GM19467 (cell line): Measurements from ENCODE around the gene GAGE12H.
"Not testable (repeated sequence)": the region's sequence is repeated elsewhere in the genome, so short reads cannot be mapped to it uniquely, and the experiment has no call there.

Experiments used
- ATAC-seq: cut with Tn5 transposase; IDR thresholded peaks from one replicate; pipeline ENCODE4 v1.9.1; 2021; ENCODE audit warnings: mild to moderate bottlenecking, moderate library complexity; ENCODE audit not compliant: unreplicated experiment

GAGE12H gene, protein sequence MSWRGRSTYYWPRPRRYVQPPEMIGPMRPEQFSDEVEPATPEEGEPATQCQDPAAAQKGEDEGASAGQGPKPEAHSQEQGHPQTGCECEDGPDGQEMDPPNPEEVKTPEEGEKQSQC

DNA sequence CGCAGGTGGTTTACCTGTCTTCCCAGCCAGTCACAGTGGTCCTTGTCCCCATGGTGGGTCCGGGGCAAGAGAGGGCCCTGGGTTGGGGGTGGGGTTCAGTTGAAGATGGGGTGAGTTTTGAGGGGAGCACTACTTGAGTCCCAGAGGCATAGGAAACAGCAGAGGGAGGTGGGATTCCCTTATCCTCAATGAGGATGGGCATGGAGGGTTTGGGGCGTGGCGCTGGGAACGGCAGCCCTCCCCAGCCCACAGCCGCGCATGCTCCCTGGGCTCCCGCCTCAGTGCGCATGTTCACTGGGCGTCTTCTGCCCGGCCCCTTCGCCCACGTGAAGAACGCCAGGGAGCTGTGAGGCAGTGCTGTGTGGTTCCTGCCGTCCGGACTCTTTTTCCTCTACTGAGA is at the start of gene GAGE12H:
Gene GAGE12H (plus strand): TSS at position 301 of the 400 bp plus-strand sequence. CDS start 1,155 bp downstream, outside the sequence.
- ATAC-seq, result not testable (repeated sequence)

DNA sequence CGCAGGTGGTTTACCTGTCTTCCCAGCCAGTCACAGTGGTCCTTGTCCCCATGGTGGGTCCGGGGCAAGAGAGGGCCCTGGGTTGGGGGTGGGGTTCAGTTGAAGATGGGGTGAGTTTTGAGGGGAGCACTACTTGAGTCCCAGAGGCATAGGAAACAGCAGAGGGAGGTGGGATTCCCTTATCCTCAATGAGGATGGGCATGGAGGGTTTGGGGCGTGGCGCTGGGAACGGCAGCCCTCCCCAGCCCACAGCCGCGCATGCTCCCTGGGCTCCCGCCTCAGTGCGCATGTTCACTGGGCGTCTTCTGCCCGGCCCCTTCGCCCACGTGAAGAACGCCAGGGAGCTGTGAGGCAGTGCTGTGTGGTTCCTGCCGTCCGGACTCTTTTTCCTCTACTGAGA is 47.9 kb upstream of the GAGE12H start, which contains the start of gene GAGE12C:
Gene GAGE12C (plus strand): TSS at position 301 of the 400 bp plus-strand sequence. CDS start 1,155 bp downstream, outside the sequence.
- not testable (repeated sequence) for ATAC-seq

DNA sequence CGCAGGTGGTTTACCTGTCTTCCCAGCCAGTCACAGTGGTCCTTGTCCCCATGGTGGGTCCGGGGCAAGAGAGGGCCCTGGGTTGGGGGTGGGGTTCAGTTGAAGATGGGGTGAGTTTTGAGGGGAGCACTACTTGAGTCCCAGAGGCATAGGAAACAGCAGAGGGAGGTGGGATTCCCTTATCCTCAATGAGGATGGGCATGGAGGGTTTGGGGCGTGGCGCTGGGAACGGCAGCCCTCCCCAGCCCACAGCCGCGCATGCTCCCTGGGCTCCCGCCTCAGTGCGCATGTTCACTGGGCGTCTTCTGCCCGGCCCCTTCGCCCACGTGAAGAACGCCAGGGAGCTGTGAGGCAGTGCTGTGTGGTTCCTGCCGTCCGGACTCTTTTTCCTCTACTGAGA is 38.3 kb upstream of the GAGE12H start, which contains the start of gene GAGE12D:
Gene GAGE12D (plus strand): TSS at position 301 of the 400 bp plus-strand sequence. CDS start 1,155 bp downstream, outside the sequence.
- ATAC-seq, result not testable (repeated sequence)

DNA sequence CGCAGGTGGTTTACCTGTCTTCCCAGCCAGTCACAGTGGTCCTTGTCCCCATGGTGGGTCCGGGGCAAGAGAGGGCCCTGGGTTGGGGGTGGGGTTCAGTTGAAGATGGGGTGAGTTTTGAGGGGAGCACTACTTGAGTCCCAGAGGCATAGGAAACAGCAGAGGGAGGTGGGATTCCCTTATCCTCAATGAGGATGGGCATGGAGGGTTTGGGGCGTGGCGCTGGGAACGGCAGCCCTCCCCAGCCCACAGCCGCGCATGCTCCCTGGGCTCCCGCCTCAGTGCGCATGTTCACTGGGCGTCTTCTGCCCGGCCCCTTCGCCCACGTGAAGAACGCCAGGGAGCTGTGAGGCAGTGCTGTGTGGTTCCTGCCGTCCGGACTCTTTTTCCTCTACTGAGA is 28.8 kb upstream of the GAGE12H start, which contains the start of gene GAGE12E:
Gene GAGE12E (plus strand): TSS at position 301 of the 400 bp plus-strand sequence. CDS start 1,155 bp downstream, outside the sequence.
- not testable (repeated sequence) for ATAC-seq

DNA sequence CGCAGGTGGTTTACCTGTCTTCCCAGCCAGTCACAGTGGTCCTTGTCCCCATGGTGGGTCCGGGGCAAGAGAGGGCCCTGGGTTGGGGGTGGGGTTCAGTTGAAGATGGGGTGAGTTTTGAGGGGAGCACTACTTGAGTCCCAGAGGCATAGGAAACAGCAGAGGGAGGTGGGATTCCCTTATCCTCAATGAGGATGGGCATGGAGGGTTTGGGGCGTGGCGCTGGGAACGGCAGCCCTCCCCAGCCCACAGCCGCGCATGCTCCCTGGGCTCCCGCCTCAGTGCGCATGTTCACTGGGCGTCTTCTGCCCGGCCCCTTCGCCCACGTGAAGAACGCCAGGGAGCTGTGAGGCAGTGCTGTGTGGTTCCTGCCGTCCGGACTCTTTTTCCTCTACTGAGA is 19.2 kb upstream of the GAGE12H start, which contains the start of gene GAGE12F:
Gene GAGE12F (plus strand): TSS at position 301 of the 400 bp plus-strand sequence. CDS start 1,155 bp downstream, outside the sequence.
- ATAC-seq, result not testable (repeated sequence)

DNA sequence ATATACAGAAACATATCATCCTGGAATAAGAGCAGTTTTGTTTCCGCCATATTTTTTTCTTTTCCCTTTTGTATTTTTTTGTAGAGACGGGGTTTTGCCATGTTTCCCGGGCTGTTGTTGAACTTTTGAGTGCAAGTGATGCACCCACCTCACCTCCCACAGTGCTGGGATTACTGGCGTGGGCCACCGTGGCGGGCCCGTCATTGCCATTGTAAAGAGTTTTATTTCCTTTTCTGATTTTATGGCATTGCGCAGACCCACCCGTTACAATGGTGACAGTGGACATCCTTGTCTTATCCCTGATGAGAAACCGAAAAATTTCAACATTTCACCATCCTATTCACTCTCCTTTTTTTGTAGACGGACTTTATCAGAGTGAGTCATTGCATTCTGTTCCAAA is 11.0 kb upstream of the GAGE12H start:
- ATAC-seq, result not testable (repeated sequence)

DNA sequence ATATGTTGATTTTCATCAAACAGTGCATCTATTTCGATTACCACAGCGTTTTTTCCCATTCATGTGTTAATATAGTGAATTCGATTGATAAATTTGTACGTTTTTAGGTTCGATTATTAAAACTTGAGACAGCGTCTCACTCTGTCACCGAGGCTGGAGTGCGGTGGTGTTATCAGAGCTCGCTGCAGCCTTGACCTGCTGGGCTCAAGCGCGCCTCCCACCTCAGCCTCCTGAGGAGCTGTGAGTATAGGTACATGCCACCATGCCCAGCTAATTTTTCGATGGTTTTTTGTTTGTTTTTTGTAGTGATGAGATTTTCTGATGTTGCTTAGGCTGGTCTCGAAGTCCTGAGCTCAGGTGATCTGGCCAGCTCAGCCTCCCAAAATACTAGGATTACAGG is 10.6 kb upstream of the GAGE12H start:
- ATAC-seq, result not testable (repeated sequence)

DNA sequence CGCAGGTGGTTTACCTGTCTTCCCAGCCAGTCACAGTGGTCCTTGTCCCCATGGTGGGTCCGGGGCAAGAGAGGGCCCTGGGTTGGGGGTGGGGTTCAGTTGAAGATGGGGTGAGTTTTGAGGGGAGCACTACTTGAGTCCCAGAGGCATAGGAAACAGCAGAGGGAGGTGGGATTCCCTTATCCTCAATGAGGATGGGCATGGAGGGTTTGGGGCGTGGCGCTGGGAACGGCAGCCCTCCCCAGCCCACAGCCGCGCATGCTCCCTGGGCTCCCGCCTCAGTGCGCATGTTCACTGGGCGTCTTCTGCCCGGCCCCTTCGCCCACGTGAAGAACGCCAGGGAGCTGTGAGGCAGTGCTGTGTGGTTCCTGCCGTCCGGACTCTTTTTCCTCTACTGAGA is 9.6 kb upstream of the GAGE12H start, which contains the start of gene GAGE12G:
Gene GAGE12G (plus strand): TSS at position 301 of the 400 bp plus-strand sequence. CDS start 1,155 bp downstream, outside the sequence.
- ATAC-seq, result not testable (repeated sequence)

DNA sequence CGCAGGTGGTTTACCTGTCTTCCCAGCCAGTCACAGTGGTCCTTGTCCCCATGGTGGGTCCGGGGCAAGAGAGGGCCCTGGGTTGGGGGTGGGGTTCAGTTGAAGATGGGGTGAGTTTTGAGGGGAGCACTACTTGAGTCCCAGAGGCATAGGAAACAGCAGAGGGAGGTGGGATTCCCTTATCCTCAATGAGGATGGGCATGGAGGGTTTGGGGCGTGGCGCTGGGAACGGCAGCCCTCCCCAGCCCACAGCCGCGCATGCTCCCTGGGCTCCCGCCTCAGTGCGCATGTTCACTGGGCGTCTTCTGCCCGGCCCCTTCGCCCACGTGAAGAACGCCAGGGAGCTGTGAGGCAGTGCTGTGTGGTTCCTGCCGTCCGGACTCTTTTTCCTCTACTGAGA is 9.4 kb downstream of the GAGE12H start, which contains the start of gene GAGE2A:
Gene GAGE2A (plus strand): TSS at position 301 of the 400 bp plus-strand sequence. CDS start 1,155 bp downstream, outside the sequence.
- not testable (repeated sequence) for ATAC-seq

DNA sequence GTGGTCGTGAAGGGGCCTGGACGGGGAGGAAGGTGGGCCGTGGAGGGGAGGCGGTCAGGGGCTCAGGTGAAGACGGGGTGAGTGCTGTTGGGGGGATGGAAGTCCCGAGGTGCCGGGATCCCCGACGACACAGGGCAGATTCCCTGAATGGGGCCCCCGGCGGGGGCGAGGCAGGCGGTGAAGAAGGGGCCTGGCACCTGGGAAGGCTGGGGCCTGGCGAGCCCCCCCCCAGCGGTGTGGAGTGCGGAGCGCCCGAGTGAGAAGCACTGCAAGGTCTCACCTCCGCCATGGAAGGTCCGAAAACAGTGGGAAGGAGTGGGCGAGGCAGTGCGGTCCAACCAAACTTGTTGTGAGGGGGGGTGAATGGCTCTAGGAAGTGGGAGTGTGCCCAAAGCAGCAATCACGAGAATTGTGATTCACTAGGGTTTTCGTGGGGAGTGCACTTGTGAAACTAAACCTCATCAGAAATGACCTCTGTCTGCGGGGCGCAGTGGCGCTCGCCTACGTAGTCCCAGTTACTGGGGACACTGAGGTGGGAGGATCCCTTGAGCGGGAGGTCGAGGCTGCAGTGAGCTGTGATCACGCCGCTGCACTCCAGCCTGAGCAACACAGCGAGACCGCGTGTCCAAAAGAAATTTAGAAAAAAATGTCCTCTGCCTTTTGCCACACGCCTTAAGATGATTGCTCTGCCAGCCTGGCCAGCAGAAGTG is 10.2 kb downstream of the GAGE12H start:
- not testable (repeated sequence) for ATAC-seq

DNA sequence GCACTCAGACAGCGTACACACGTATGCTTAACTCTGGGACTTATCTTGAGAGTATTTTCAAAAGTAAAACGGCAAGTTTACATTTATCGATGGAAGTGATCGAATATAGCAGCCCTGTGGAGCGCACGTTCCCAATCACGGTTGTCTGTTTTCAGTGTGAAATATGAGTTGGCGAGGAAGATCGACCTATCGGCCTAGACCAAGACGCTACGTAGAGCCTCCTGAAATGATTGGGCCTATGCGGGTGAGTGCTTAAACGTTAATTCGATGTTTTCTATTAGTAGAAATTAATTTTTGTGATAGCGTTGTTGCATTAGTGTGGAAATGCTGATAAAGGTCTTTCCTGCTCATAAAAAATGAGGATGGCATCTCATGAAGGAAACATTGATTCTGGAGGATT is 10.7 kb downstream of the GAGE12H start:
- not testable (repeated sequence) for ATAC-seq

DNA sequence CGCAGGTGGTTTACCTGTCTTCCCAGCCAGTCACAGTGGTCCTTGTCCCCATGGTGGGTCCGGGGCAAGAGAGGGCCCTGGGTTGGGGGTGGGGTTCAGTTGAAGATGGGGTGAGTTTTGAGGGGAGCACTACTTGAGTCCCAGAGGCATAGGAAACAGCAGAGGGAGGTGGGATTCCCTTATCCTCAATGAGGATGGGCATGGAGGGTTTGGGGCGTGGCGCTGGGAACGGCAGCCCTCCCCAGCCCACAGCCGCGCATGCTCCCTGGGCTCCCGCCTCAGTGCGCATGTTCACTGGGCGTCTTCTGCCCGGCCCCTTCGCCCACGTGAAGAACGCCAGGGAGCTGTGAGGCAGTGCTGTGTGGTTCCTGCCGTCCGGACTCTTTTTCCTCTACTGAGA is 19.0 kb downstream of the GAGE12H start, which contains the start of gene GAGE1:
Gene GAGE1 (plus strand): TSS at position 301 of the 400 bp plus-strand sequence. CDS start 1,155 bp downstream, outside the sequence.
- not testable (repeated sequence) for ATAC-seq

DNA sequence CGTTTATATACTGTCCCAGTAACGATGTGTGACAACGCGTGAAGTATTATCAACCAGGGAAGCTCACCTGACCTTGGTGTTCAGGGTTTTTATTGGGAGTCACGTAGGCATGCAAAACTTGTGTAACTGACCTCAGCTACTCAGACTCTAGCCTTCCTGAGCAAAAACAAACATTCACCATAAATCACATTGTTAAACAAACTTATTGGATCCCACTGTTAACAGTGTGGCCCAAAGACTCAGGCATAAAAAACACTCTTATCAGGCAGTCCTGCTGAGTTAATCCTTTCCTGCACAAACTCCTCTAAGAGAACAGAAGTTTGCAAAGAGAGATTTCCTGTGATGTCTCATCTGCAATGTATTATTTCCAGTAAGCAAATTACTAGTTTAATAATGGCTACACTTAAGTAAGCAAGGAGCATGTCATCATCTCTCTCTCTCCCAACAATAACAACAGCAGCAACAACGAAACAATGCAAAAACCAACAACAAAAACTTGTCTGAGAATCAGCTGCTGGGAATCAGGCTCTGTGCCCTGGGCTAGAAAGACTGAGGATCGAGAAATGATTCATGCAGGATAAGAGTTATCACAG is 31.1 kb downstream of the GAGE12H start:
- ATAC-seq, result no peak

DNA sequence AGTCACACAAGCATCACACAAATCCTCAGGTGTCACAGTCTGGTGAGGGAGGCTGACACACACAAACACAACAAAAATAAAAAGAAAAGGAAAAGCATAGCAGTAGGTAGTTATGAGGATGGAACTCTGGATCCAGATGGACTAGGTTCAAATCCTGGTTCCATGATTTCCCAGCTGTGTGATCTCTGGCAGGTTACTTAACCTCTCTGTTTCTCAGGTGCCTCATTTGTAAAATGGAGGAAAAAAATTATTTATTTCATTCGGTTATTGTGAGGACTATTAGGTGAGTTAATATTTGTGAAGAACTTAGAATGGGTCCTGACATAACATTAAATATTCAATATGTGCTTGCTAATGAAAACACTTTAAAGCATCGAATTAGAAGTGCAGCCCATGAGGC is 38.8 kb downstream of the GAGE12H start:
- ATAC-seq, result no peak

DNA sequence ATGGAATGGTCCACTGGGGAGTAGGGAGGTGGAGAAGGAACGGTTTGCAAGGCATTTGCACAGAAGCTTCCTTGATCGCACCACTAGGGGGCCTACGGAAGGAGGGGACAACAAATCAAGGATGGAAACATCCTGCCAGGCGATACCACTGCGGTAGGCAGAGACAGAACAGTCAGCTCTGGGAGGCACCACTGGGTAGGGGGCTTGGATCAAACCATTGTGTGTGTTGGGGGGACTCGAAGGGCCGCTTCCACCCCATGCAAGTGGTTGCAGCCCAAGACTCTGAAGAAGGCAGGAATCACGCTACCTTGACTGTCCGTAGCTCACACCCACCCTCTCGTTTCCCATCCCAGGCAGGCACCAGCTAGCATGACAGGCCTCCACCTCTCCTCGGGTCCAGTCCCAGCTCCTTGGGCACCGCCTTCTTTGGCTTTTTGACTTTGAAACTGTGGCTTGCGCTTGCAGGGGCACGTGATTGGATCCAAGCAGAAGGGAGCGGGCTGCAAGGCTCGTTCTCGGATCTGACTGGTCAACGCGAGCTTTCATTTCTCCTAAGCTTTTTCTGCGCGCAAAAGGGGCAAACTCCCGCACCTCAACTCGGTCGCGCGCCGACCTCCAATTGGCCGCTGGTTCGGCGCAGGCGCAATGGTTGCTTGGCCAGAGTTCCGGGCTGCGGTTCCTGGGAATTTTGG is 47.5 kb downstream of the GAGE12H start:
- ATAC-seq, result no peak
